Activated CD8-positive, alpha-beta memory T cell treated with anti-CD3 and anti-CD28 coated beads for 4 hours (primary cell): Measurements from ENCODE around the gene ZNHIT1.
"Not testable (repeated sequence)": the region's sequence is repeated elsewhere in the genome, so short reads cannot be mapped to it uniquely, and the experiment has no call there.

Source experiments
- DNase-seq, 2 donors: peaks; one replicate each; pipeline ENCODE4 v3.0.0-alpha.2; 2020; ENCODE audit warnings: low read depth in 2 of 2

ZNHIT1 gene

DNA sequence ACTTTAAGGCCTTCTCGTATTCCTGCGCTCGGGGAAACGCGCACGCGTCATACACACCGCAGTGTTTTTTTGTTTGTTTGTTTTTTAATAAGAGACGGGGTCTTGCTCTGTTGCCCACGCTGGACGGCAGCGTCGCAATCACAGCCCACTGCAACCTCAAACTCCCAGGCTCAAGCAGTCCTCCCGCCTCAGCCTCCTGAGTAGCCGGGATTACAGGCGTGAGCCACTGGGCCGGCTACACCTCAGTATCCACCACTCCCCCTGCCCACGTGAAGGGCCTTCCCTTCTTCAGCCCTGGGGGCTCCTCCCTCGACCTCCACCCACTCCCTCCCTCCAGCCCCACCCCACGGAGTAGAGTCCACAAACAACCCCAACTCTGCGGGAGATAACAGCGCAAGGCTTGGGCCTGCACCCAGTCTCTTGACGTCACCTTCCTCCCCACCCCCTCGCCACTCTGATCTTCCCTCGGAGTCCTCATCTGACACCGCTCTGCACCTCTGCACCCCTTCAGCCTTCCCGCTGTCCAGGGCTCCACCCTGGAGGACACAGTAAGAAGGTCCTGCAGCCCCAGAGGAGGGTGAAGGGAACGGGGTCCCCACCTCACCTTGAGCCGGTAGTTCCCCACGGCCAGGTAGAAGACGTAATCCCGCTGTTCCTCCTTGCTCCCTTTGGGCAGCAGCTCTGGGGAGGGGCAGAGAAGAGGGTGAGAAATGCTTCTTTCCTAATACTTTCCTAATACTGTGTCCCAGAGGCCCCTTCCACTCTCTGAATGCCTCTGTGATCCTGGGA is 22.5 kb downstream of the ZNHIT1 start:
- no peak for DNase-seq

DNA sequence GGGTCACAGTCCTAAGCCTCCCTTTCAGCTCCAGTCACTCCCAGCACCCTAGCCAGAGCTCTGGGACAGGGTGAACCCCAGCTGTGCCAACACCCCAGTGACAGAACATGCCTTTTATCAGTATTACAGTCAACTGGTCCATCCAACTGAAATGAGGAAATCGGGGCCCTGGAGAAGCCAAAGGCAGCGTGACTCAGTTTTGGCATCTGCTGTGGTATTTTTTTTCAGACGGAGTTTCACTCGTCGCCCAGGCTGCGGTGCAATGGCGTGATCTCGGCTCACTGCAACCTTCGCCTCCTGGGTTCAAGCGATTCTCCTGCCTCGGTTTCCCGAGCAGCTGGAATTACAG is 23.0 kb downstream of the ZNHIT1 start:
- DNase-seq, result no peak

GRCh38 chr7:101241443-101242349 is 23.7 kb downstream of the ZNHIT1 start:
- no peak for DNase-seq

- no peak for DNase-seq
These were observed 25.8 kb downstream of the ZNHIT1 start for GRCh38 chr7:101243646-101244374.

- DNase-seq, result peak; percentile 78 to 86
These were observed 26.6 kb downstream of the ZNHIT1 start, which contains the start of gene FIS1 for GRCh38 chr7:101244375-101245146. Gene FIS1, minus strand, starts transcription at chr7:101245081. Its CDS starts 77 bp downstream, at chr7:101245004.

DNA sequence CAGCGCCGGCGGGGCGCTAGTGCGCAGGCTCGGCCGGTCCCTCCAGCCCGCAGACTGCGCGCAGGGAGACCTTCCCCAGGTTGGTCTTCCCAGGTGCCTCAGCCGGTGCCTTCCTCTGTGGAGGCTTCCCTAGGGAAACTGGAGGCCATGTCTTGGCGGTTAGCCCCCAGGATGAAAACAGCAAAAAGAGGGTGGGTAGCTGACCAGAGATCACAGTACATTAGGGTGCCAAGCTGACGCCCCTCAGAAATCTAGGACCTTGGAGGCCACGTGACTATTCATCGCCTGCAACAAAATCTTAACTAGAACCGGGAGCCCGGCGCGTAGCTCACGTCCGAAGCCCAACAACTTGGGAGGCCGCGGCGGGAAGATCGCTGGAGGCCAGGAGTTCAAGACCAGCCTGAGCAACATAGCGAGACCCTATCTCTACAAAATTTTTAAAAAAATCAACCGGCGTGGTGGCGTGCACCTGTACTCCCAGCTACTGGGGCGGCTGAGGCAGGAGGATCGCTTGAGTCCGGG is 27.2 kb downstream of the ZNHIT1 start:
- DNase-seq, result no peak

- no peak for DNase-seq
These were observed 30.3 kb downstream of the ZNHIT1 start for GRCh38 chr7:101248276-101248675.

- no peak for DNase-seq
These were observed 32.4 kb downstream of the ZNHIT1 start for GRCh38 chr7:101250324-101250723.

- peak; percentile 97 for DNase-seq
These were observed 34.1 kb downstream of the ZNHIT1 start for GRCh38 chr7:101251871-101252659.

DNA sequence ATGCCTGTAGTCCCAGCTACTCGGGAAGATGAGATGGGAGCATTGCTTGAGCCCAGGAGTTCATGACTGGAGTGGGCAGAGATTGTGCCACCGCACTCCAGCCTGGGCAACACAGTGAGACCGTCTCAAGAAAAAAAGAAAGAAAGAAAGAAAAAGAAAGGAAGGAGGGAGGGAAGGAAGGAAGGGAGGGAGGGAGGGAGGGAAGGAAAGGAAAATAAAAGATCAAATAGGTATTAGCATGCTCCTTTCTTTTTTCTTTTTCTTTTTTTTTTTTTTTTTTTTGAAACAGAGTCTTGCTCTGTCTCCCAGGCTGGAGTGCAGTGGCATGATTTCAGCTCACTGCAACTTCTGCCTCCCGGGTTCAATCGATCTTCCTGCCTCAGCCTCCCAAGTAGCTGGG is 35.2 kb downstream of the ZNHIT1 start:
- not testable (repeated sequence) for DNase-seq

GRCh38 chr7:101255796-101256195 is 37.8 kb downstream of the ZNHIT1 start:
- DNase-seq, result no peak

GRCh38 chr7:101258243-101258731 is 40.3 kb downstream of the ZNHIT1 start:
- DNase-seq, result no peak

GRCh38 chr7:101264102-101264706 is 46.2 kb downstream of the ZNHIT1 start:
- not testable (repeated sequence) for DNase-seq

- DNase-seq, result no peak
These were observed 47.9 kb downstream of the ZNHIT1 start for GRCh38 chr7:101265622-101266516.

- no peak for DNase-seq
These were observed 51.7 kb downstream of the ZNHIT1 start for GRCh38 chr7:101269664-101270063.

GRCh38 chr7:101271021-101271420 is 53.1 kb downstream of the ZNHIT1 start:
- no peak for DNase-seq

GRCh38 chr7:101273206-101273605 is 55.2 kb downstream of the ZNHIT1 start:
- no peak for DNase-seq
